ENCODE results near the gene CHST8. TPM values are rescaled to one million over a fixed set of nuclear protein-coding genes. Genes with fewer than 3 reads are reported as not detected.

CHST8 gene
- polyA plus RNA-seq (2012; ENCODE audit: insufficient read length, low read depth) = 0.49 TPM

- TF ChIP-seq FOXP2 (optimal IDR thresholded peaks at IDR 0.05; ENCODE audit: borderline replicate concordance, extremely low read depth, extremely low read length, insufficient read depth) = no peak
- no peak for TF ChIP-seq POLR2AphosphoS5 (IDR thresholded peaks at IDR 0.05; ENCODE audit: low read depth, low read length)
- TF ChIP-seq TAF1 (IDR thresholded peaks at IDR 0.05; ENCODE audit: borderline replicate concordance, insufficient read depth, low read length) = no peak
- no peak for TF ChIP-seq SIN3A (IDR thresholded peaks at IDR 0.05; ENCODE audit: borderline replicate concordance, insufficient read depth, low read length)
- TF ChIP-seq REST (IDR thresholded peaks at IDR 0.05; ENCODE audit: insufficient read depth in 1 of 2, low read depth in 2 of 2, low read length in 2 of 2) = no peak
Measured at GRCh38 chr19:33621811-33622504, at the start of gene CHST8. CHST8 (plus strand) TSS chr19:33621953; CDS start chr19:33689262, 67,309 bp downstream.

GRCh38 chr19:33572929-33573328, 48.8 kb upstream of the CHST8 start:
- TF ChIP-seq SIN3A (IDR thresholded peaks at IDR 0.05; ENCODE audit: borderline replicate concordance, insufficient read depth, low read length) (no peak), POLR2AphosphoS5 (IDR thresholded peaks at IDR 0.05; ENCODE audit: low read depth, low read length) (no peak), TAF1 (IDR thresholded peaks at IDR 0.05; ENCODE audit: borderline replicate concordance, insufficient read depth, low read length) (no peak), FOXP2 (optimal IDR thresholded peaks at IDR 0.05; ENCODE audit: borderline replicate concordance, extremely low read depth, extremely low read length, insufficient read depth) (no peak), REST (IDR thresholded peaks at IDR 0.05; ENCODE audit: insufficient read depth in 1 of 2, low read depth in 2 of 2, low read length in 2 of 2) (no peak)

GRCh38 chr19:33574824-33575223, 46.9 kb upstream of the CHST8 start:
- TF ChIP-seq SIN3A (IDR thresholded peaks at IDR 0.05; ENCODE audit: borderline replicate concordance, insufficient read depth, low read length) (no peak), POLR2AphosphoS5 (IDR thresholded peaks at IDR 0.05; ENCODE audit: low read depth, low read length) (no peak), FOXP2 (optimal IDR thresholded peaks at IDR 0.05; ENCODE audit: borderline replicate concordance, extremely low read depth, extremely low read length, insufficient read depth) (no peak), TAF1 (IDR thresholded peaks at IDR 0.05; ENCODE audit: borderline replicate concordance, insufficient read depth, low read length) (no peak), REST (IDR thresholded peaks at IDR 0.05; ENCODE audit: insufficient read depth in 1 of 2, low read depth in 2 of 2, low read length in 2 of 2) (no peak)

- TF ChIP-seq REST (IDR thresholded peaks at IDR 0.05; ENCODE audit: insufficient read depth in 1 of 2, low read depth in 2 of 2, low read length in 2 of 2) (no peak), SIN3A (IDR thresholded peaks at IDR 0.05; ENCODE audit: borderline replicate concordance, insufficient read depth, low read length) (no peak), TAF1 (IDR thresholded peaks at IDR 0.05; ENCODE audit: borderline replicate concordance, insufficient read depth, low read length) (no peak), POLR2AphosphoS5 (IDR thresholded peaks at IDR 0.05; ENCODE audit: low read depth, low read length) (no peak)
Measured at GRCh38 chr19:33578697-33579096, 43.1 kb upstream of the CHST8 start.
